Right atrium auricular region (tissue), 2 donors: ENCODE results near the gene PROM2. TPM values are rescaled to one million over a fixed set of nuclear protein-coding genes. Genes with fewer than 3 reads are reported as not detected.
A peak's percentile ranks its signal among the peaks of the same experiment; 100 is the strongest.

Experiments
- DNase-seq: peaks from one replicate; pipeline ENCODE4 v3.0.0-alpha.2; 2019; ENCODE audit warnings: low spot score
- H3K27ac ChIP-seq, 2 donors: fragments of 200-600 bp; sonication (generic); 1 replicate in 1 of 2; 2 replicates in 1 of 2; pipeline ENCODE4 v1.5.1; 2016 to 2019
- H3K27me3 ChIP-seq, 2 donors: fragments of 200-600 bp; sonication (generic); one replicate each; pipeline versions ENCODE4 v1.5.1 to v1.6.0; 2017 to 2019
- H3K36me3 ChIP-seq: fragments of 200-600 bp; sonication (generic); one replicate; pipeline ENCODE4 v1.5.1; 2016
- H3K4me1 ChIP-seq, 2 donors: fragments of 200-600 bp; sonication (generic); one replicate each; pipeline versions ENCODE4 v1.5.1 to v1.6.0; 2017 to 2019
- H3K4me3 ChIP-seq, 2 donors: fragments of 200-600 bp; sonication (generic); 1 replicate in 1 of 2; 2 replicates in 1 of 2; pipeline ENCODE4 v1.5.1; 2017 to 2019; ENCODE audit warnings: mild to moderate bottlenecking in 1 of 2, moderate library complexity in 1 of 2
- H3K9me3 ChIP-seq, 2 donors: fragments of 200-600 bp; sonication (generic); one replicate each; pipeline ENCODE4 v1.5.1; 2019
- total RNA-seq, 2 donors: library from RNA; depleted of rRNA; stranded (reverse); fragments of >200 nt; gene quantifications; one replicate each; pipeline ENCODE4 v1.1.0, GENCODE V29; 2016
- TF ChIP-seq, protein P1 (sequence below), 2 donors: fragments of 200-600 bp; sonication (generic); IDR thresholded peaks; one replicate each; pipeline ENCODE4 v1.5.1; 2019; ENCODE audit warnings: antibody characterized with exemption in 2 of 2

Gene PROM2
- total RNA-seq, 2 donors from 2014 or later: 0.11 to 0.35 TPM

DNA sequence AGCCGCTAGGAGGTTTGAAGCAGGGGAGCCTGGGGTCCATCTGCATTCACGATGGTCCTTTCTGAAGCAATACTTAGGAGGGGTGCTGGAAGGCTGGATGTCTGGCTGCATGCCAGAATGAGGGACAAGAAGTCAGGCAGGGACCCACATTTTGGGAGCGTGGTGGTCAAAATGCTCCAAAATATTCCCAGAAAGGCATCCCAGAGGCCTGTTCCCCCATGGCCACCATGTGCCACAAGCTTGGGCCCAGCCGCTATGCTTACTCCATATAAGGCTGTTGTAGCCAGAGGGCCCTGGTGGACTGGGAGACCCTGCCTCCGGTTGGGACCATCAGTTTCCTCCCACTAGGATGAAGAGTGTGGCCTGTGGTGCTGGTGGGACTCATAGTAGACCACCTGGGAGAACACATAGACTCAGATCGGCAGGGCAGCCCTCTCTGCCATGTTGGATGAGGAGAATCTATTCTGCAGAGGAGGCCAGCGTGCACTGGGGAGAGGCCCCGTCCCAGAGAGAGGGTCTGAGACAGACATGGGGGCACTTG lies 3.6 kb upstream of the PROM2 start:
- TF ChIP-seq, protein P1, sequence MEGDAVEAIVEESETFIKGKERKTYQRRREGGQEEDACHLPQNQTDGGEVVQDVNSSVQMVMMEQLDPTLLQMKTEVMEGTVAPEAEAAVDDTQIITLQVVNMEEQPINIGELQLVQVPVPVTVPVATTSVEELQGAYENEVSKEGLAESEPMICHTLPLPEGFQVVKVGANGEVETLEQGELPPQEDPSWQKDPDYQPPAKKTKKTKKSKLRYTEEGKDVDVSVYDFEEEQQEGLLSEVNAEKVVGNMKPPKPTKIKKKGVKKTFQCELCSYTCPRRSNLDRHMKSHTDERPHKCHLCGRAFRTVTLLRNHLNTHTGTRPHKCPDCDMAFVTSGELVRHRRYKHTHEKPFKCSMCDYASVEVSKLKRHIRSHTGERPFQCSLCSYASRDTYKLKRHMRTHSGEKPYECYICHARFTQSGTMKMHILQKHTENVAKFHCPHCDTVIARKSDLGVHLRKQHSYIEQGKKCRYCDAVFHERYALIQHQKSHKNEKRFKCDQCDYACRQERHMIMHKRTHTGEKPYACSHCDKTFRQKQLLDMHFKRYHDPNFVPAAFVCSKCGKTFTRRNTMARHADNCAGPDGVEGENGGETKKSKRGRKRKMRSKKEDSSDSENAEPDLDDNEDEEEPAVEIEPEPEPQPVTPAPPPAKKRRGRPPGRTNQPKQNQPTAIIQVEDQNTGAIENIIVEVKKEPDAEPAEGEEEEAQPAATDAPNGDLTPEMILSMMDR (IDR thresholded peaks at IDR 0.05): no peak
- peak; percentile 38 for DNase-seq

DNA sequence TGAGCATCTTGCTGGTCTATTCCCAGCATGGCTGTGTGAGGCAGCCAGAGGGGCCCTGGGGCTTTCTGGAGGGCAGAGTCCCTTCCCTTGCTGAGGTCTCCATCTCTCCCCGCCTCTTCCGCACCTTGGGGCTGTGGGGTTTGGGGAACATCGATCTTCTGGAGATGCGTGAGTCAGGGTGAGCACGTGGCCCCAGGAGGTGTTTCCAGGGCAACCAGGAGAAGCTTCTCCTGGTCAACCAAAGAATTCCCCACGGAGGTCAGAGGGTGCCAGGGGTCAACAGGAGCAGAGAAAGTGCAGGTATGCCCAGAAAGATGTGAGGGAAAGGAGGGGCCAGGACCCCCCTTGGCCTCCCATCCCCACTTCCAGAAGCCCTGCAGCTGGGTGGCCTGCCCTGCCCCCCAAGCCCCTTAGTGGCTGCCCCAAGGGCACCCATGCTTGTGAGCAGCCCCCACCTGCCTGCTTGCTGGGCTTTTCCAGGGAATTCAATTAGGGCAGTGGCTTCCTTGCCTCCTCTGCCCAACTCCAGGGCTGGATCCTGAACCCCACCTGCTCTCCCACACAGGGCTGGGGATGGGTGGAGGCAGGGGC lies 2.8 kb upstream of the PROM2 start:
- peak; percentile 32 for DNase-seq
- Histone ChIP-seq H3K9me3 (no peaks in the 10 kb centered on the region), H3K4me1 (no peaks in the 10 kb centered on the region), H3K36me3 (no peaks in the 10 kb centered on the region), H3K27me3 (no peaks in the 10 kb centered on the region), H3K27ac (no peak overlapping the region), H3K4me3 (no peak overlapping the region)
- TF ChIP-seq, protein P1 (IDR thresholded peaks at IDR 0.05): no peak

More for the DNA sequence above, 3.6 kb upstream of the PROM2 start:
- no peaks in the 10 kb centered on the region for H3K36me3 ChIP-seq
- H3K27me3 ChIP-seq: no peaks in the 10 kb centered on the region
- H3K9me3 ChIP-seq: no peaks in the 10 kb centered on the region
- no peak overlapping the region for H3K4me3 ChIP-seq
- H3K27ac ChIP-seq: no peak overlapping the region
- no peaks in the 10 kb centered on the region for H3K4me1 ChIP-seq

DNA sequence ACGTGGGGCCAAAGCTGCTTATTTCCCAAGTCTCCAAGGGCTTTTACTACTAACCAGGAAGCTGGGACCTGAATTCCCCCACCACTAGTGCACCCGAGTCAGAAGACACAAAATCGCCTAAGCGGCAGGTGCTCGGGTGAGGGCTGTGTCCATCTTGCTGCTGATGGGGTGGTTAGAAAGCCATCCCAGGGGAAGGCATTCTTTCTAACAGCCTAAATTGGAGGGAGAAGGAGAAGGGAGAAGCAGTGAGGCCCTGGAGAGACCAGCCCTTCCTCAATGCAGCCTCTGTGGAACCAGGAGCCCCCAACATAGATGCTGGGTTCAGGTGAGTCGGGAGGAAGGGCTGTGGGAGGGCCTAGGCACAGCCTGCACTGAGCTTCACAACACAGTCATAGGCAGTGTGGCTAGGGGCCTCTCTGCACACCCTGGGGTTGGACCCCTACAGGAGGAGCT lies 1.9 kb upstream of the PROM2 start:
- Histone ChIP-seq H3K36me3 (no peaks in the 10 kb centered on the region), H3K4me1 (no peaks in the 10 kb centered on the region), H3K27ac (no peak overlapping the region), H3K9me3 (no peaks in the 10 kb centered on the region), H3K27me3 (no peaks in the 10 kb centered on the region), H3K4me3 (no peak overlapping the region)
- TF ChIP-seq, protein P1 (IDR thresholded peaks at IDR 0.05): no peak
- DNase-seq: no peak

DNA sequence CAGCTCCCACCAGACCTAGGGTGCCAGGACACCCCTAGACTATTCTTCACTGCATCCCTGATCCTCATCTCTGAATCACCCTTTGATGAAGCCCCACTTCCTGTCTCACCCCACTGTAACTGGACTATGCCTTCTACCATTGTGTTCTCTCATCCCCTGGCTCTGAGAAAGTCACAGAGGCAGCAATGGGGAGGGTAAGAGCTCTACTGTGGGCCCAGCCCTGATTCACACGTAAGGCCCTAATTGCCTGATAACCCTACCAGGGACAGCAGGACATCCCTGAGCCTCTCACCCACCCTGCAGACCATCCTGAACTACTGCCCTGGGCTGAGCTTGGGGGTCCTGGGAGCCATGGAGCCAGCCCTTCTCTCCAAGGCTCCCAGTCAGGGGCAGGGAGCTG lies 1.5 kb upstream of the PROM2 start:
- TF ChIP-seq, protein P1 (IDR thresholded peaks at IDR 0.05): no peak
- no peaks in the 10 kb centered on the region for H3K4me1 ChIP-seq
- H3K27ac ChIP-seq: no peak overlapping the region
- no peak overlapping the region for H3K4me3 ChIP-seq
- H3K36me3 ChIP-seq: no peaks in the 10 kb centered on the region
- H3K27me3 ChIP-seq: no peaks in the 10 kb centered on the region
- no peaks in the 10 kb centered on the region for H3K9me3 ChIP-seq
- DNase-seq: no peak

DNA sequence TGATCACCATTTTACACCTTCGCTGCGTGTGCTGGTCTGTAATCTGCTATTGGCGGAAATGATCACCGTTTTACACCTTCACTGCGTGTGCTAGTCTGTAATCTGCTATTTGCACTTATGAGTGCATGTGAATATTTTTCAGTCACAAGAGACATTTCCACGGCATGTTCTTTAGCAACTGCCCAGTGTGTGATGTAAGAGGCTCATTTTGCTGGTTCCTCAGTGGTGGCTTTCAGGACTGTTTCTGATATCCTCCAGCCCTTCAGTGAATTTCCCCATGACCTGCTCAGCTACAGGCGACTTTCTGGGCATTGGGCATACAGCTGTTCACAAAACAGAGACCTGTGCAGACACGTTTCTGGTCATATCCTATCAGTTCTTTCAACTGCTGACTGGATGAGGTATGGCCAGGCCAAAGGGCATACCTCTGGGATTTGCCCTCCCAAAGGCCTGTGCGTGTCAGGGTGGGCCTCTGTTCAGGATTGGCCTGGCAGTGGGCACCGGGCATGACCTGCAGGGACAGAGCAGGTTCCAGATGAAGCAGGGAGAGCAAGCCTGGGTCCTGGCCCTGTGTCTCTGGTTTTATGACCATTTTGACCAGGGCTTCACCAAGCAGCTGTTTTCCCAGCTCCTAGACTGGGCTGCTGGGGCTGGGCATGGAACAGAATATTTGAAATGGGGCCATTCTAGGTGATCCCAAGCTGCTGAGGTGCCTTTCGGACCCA lies 521 bp upstream of the PROM2 start:
- H3K36me3 ChIP-seq: no peaks in the 10 kb centered on the region
- H3K4me1 ChIP-seq: no peaks in the 10 kb centered on the region
- no peak for DNase-seq
- no peaks in the 10 kb centered on the region for H3K9me3 ChIP-seq
- TF ChIP-seq, protein P1 (IDR thresholded peaks at IDR 0.05): no peak
- H3K27ac ChIP-seq: no peak overlapping the region
- H3K4me3 ChIP-seq: no peak overlapping the region
- no peaks in the 10 kb centered on the region for H3K27me3 ChIP-seq
